IMR-90 (cell line): ENCODE data around the gene GSTM3. TPM values are rescaled to one million over a fixed set of nuclear protein-coding genes. Genes with fewer than 3 reads are reported as not detected.

Experiments used
- ATAC-seq: fragments of 200-7000 bp; cut with Tn5 transposase; 2 replicates; pipeline ENCODE4 v1.9.1; 2020; ENCODE audit warnings: low read depth, mild to moderate bottlenecking, moderate library complexity
- BruUV-seq: library from RNA; stranded (reverse); fragments of 400-500 nt; replicated peaks from 2 replicates; lab custom pipeline; 2021; lab: Mats Ljungman, UMichigan
- CTCF ChIA-PET: fragments of 300-600 bp; formaldehyde crosslinking; extraction: SDS; loops from one replicate; lab custom pipeline; 2021; ENCODE audit warnings: antibody characterized with exemption; lab: Yijun Ruan, JAX
- POLR2A ChIA-PET: fragments of 300-600 bp; sonication (Branson Sonifier 250); formaldehyde crosslinking; loops from one replicate; lab custom pipeline; 2022; ENCODE audit warnings: antibody characterized with exemption; ENCODE audit not compliant: unreplicated experiment; lab: Charles Lee
- DNase-seq: peaks from one replicate; pipeline ENCODE4 v3.0.0; 2013
- H2AFZ ChIP-seq: replicated peaks from 2 replicates; pipeline ENCODE3; 2013; ENCODE audit warnings: low read length, mild to moderate bottlenecking; ENCODE audit not compliant: poor library complexity
- H2AK5ac ChIP-seq: 2 replicates; pipeline ENCODE4 v1.6.1; 2013; ENCODE audit warnings: low read depth, low read length, inconsistent platforms
- H2AK9ac ChIP-seq: replicated peaks from 2 replicates; pipeline ENCODE3; 2013; ENCODE audit warnings: mild to moderate bottlenecking, low read depth, low read length, moderate library complexity; ENCODE audit not compliant: poor library complexity
- H2BK120ac ChIP-seq: 2 replicates; pipeline ENCODE4 v1.6.1; 2013; ENCODE audit warnings: low read depth, low read length, inconsistent platforms
- H2BK15ac ChIP-seq: 3 replicates; pipeline ENCODE4 v1.6.1; 2013; ENCODE audit warnings: low read depth, low read length, inconsistent platforms
- H2BK20ac ChIP-seq: 2 replicates; pipeline ENCODE4 v1.6.1; 2013; ENCODE audit warnings: low read depth, mild to moderate bottlenecking, inconsistent platforms, low read length, moderate library complexity
- H2BK5ac ChIP-seq: 2 replicates; pipeline ENCODE4 v1.6.1; 2013; ENCODE audit warnings: mild to moderate bottlenecking, low read depth, low read length, inconsistent platforms; ENCODE audit not compliant: poor library complexity, severe bottlenecking
- H3K14ac ChIP-seq: replicated peaks from 2 replicates; pipeline ENCODE4 v1.6.1; 2013; ENCODE audit warnings: low read depth, low read length, inconsistent platforms
- H3K18ac ChIP-seq: 2 replicates; pipeline ENCODE4 v1.6.1; 2013; ENCODE audit warnings: low read depth, low read length, control low read depth
- H3K23ac ChIP-seq: 2 replicates; pipeline ENCODE4 v1.6.1; 2013; ENCODE audit warnings: low read depth, low read length, inconsistent platforms
- H3K27ac ChIP-seq: 2 replicates; pipeline ENCODE4 v1.5.1; 2013; ENCODE audit warnings: mild to moderate bottlenecking, control low read depth, low read length; ENCODE audit not compliant: insufficient read depth
- H3K27me3 ChIP-seq: 2 replicates; pipeline ENCODE4 v1.6.1; 2013; ENCODE audit warnings: low read length; ENCODE audit not compliant: control insufficient read depth, insufficient read depth
- H3K36me3 ChIP-seq: 2 replicates; pipeline ENCODE4 v1.6.1; 2013; ENCODE audit warnings: low read length, mixed read lengths; ENCODE audit not compliant: control insufficient read depth, insufficient read depth
- H3K4ac ChIP-seq: 2 replicates; pipeline ENCODE4 v1.6.1; 2013; ENCODE audit warnings: low read depth, low read length, inconsistent platforms
- H3K4me1 ChIP-seq: 2 replicates; pipeline ENCODE4 v1.6.1; 2013; ENCODE audit warnings: low read length, mixed read lengths; ENCODE audit not compliant: control insufficient read depth, insufficient read depth
- H3K4me2 ChIP-seq: 2 replicates; pipeline ENCODE4 v1.6.1; 2013; ENCODE audit warnings: low read depth, mild to moderate bottlenecking, control low read depth, low read length, moderate library complexity
- H3K4me3 ChIP-seq: 2 replicates; pipeline ENCODE4 v1.5.1; 2013; ENCODE audit warnings: low read depth, mild to moderate bottlenecking, control low read depth, low read length, moderate library complexity; ENCODE audit not compliant: insufficient read depth
- H3K56ac ChIP-seq: 2 replicates; pipeline ENCODE4 v1.6.1; 2013; ENCODE audit warnings: low read length, inconsistent platforms; ENCODE audit not compliant: insufficient read depth; ENCODE audit errors: extremely low read depth
- H3K79me1 ChIP-seq, 2 experiments: 2 replicates each; pipeline ENCODE4 v1.6.1; 2013; ENCODE audit warnings: low read length in 2 of 2, inconsistent platforms in 1 of 2, low read depth in 1 of 2
- H3K9ac ChIP-seq: 2 replicates; pipeline ENCODE4 v1.6.1; 2013; ENCODE audit warnings: low read depth, low read length, control low read depth
- H3K9me1 ChIP-seq: 2 replicates; pipeline ENCODE4 v1.6.1; 2013; ENCODE audit warnings: low read length, inconsistent platforms; ENCODE audit not compliant: insufficient read depth
- H3K9me3 ChIP-seq: 2 replicates; pipeline ENCODE4 v1.6.1; 2013; ENCODE audit warnings: low read length; ENCODE audit not compliant: control insufficient read depth, insufficient read depth
- H4K20me1 ChIP-seq: 2 replicates; pipeline ENCODE4 v1.6.1; 2013; ENCODE audit warnings: low read length, inconsistent platforms; ENCODE audit not compliant: insufficient read depth
- H4K5ac ChIP-seq: 2 replicates; pipeline ENCODE4 v1.6.1; 2013; ENCODE audit warnings: mild to moderate bottlenecking, low read depth, low read length, control low read depth
- H4K8ac ChIP-seq, 2 experiments: 2 replicates each; pipeline ENCODE4 v1.6.1; 2013; ENCODE audit warnings: low read depth in 2 of 2, low read length in 2 of 2, control low read depth in 1 of 2, inconsistent platforms in 1 of 2
- H4K91ac ChIP-seq: 2 replicates; pipeline ENCODE4 v1.6.1; 2013; ENCODE audit warnings: low read depth, low read length, inconsistent platforms; ENCODE audit not compliant: insufficient read depth
- BHLHE40 ChIP-seq: fragments of 150-350 bp; IDR thresholded peaks from 2 replicates; pipeline ENCODE4 v1.6.1; 2016; ENCODE audit warnings: mild to moderate bottlenecking, low read depth, low read length
- CEBPB ChIP-seq: IDR thresholded peaks from 2 replicates; pipeline ENCODE4 v1.6.1; 2012; ENCODE audit warnings: low read depth, low read length, improper control_type of control experiment
- CHD1 ChIP-seq: IDR thresholded peaks from 2 replicates; pipeline ENCODE4 v1.6.1; 2012; ENCODE audit warnings: low read depth, low read length, improper control_type of control experiment
- FOS ChIP-seq: fragments of 150-350 bp; IDR thresholded peaks from 2 replicates; pipeline ENCODE4 v1.6.1; 2016; ENCODE audit warnings: low read depth, low read length
- MAFK ChIP-seq: IDR thresholded peaks from 2 replicates; pipeline ENCODE4 v1.6.1; 2012; ENCODE audit warnings: low read depth, low read length, improper control_type of control experiment
- MAZ ChIP-seq: IDR thresholded peaks from 2 replicates; pipeline ENCODE4 v1.6.1; 2012; ENCODE audit warnings: low read depth, mild to moderate bottlenecking, low read length, improper control_type of control experiment, moderate library complexity, borderline replicate concordance
- MXI1 ChIP-seq: IDR thresholded peaks from 2 replicates; pipeline ENCODE4 v1.6.1; 2012; ENCODE audit warnings: low read depth, mild to moderate bottlenecking, low read length, moderate library complexity, borderline replicate concordance
- NFE2L2 ChIP-seq: fragments of 150-350 bp; IDR thresholded peaks from 2 replicates; pipeline ENCODE4 v1.6.1; 2016; ENCODE audit warnings: low read depth, mild to moderate bottlenecking, low read length
- POLR2A ChIP-seq: IDR thresholded peaks from 2 replicates; pipeline ENCODE4 v1.6.1; 2012; ENCODE audit warnings: mild to moderate bottlenecking, low read depth, low read length
- RAD21 ChIP-seq: IDR thresholded peaks from 2 replicates; pipeline ENCODE4 v1.6.1; 2012; ENCODE audit warnings: low read length, improper control_type of control experiment
- RCOR1 ChIP-seq: IDR thresholded peaks from 2 replicates; pipeline ENCODE4 v1.6.1; 2012; ENCODE audit warnings: mild to moderate bottlenecking, low read length, improper control_type of control experiment; ENCODE audit not compliant: insufficient replicate concordance
- RFX5 ChIP-seq: IDR thresholded peaks from 2 replicates; pipeline ENCODE4 v1.8.0; 2012; ENCODE audit warnings: low read depth, mild to moderate bottlenecking, low read length, moderate library complexity
- SMC3 ChIP-seq: fragments of 150-350 bp; IDR thresholded peaks from 2 replicates; pipeline ENCODE4 v1.6.1; 2016; ENCODE audit warnings: low read depth, mild to moderate bottlenecking, antibody characterized with exemption, low read length, moderate library complexity
- WGBS, 2 experiments: methylation state at CpG; one replicate each; pipeline versions ENCODE4 v1.1.5 to v1.1.7; 2013; ENCODE audit warnings: missing lambda C conversion rate in 2 of 2; ENCODE audit not compliant: insufficient read length in 1 of 2; ENCODE audit errors: extremely low coverage in 2 of 2; 5-methylcytosine and 5-hydroxymethylcytosine counted together
- dilution Hi-C: fragments of 300-500 bp; cut with HindIII; formaldehyde crosslinking; loops from one replicate; pipeline ENCODE4 v1.14.3; 2018; ENCODE audit warnings: low sequenced_read_pairs; ENCODE audit not compliant: unreplicated experiment
- in situ Hi-C: fragments of 300-500 bp; cut with MboI; formaldehyde crosslinking; loops from 3 replicates; pipeline ENCODE4 v1.14.3; 2019; ENCODE audit warnings: low sequenced_read_pairs, inconsistent platforms, mixed read lengths
- intact Hi-C: fragments of 100-400 bp; cut with micrococcal nuclease; formaldehyde crosslinking; loops from 2 replicates; pipeline ENCODE4 v1.10.0; 2022
- polyA plus RNA-seq, 3 experiments: library from polyadenylated mRNA; depleted of rRNA; stranded (reverse); fragments of >200 nt; gene quantifications; 2 replicates each; pipeline ENCODE4 v1.2.3, GENCODE V29; 2012; ENCODE audit warnings: low replicate concordance in 1 of 3
- total RNA-seq: library from RNA; depleted of rRNA; stranded (reverse); fragments of >200 nt; gene quantifications from 2 replicates; pipeline ENCODE4 v1.2.3, GENCODE V29; 2012
- TF ChIP-seq, protein P1 (sequence below): fragments of 150-350 bp; IDR thresholded peaks from 2 replicates; pipeline ENCODE4 v1.6.1; 2016; ENCODE audit warnings: low read depth, mild to moderate bottlenecking, low read length, moderate library complexity, borderline replicate concordance
- TF ChIP-seq, protein P2 (sequence below): fragments of 150-350 bp; IDR thresholded peaks from 2 replicates; pipeline ENCODE4 v1.6.1; 2017; ENCODE audit warnings: mild to moderate bottlenecking, antibody characterized with exemption, low read length, low read depth
- TF ChIP-seq, protein P3 (sequence below): conservative IDR thresholded peaks from 2 replicates; pipeline ENCODE4 v1.5.1; 2012; ENCODE audit warnings: mild to moderate bottlenecking, low read depth, low read length, improper control_type of control experiment

The GSTM3 gene
- total and polyA plus RNA-seq, 2 of the 4 experiments (the other 2 are of a cell fraction): 102 to 131 TPM

DNA sequence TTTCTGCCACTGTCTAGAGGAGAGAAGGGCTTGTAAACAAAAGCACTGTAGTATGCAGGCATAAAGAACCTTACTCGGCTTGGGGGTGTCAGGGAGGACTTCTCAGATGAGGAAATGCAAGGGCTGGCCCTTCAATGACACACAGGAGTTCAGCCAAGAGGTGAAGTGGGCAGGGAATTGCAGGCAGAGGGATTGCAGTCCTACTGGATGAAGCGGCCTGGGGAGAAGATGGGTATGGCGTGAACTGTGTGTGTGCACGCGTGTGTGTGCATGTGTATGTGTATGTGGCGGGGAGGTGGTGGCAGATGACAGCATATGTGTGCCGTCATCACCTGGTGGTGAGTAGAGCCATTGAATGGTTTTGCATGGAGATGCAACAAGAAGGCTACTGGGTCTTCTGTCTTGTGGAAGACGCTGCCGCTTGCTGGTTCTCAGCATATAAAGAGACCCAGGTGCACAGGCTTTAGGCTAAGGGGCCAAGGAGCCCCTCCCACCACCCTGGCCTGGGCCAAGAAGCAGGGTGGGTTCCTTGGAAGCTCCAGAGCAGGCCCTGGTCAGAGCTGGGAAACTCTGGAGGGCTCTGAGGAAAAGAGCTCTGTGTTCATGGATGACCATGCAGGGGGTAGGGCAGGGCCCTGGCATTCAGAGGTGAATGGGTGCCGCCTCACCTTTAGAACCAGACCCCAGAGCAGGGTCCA lies 26.9 kb upstream of the GSTM3 start:
- H2BK120ac ChIP-seq: no peak overlapping the region
- H3K4me2 ChIP-seq: no peak overlapping the region
- no peak overlapping the region for H3K23ac ChIP-seq
- no peak overlapping the region for H2BK20ac ChIP-seq
- no peak overlapping the region for H4K5ac ChIP-seq
- no peak overlapping the region for H2AK5ac ChIP-seq
- peaks cover 24% of the 10 kb centered on the region for H3K4me1 ChIP-seq
- no peaks in the 10 kb centered on the region for H4K20me1 ChIP-seq
- H3K27ac ChIP-seq: no peak overlapping the region
- POLR2A ChIA-PET: no interaction called here
- H3K27me3 ChIP-seq: no peaks in the 10 kb centered on the region
- no peak overlapping the region for H3K14ac ChIP-seq
- H3K18ac ChIP-seq: no peak overlapping the region
- no peak overlapping the region for H2AK9ac ChIP-seq
- no peaks in the 10 kb centered on the region for H3K79me1 ChIP-seq
- no peak overlapping the region for H2BK15ac ChIP-seq
- no peak overlapping the region for H2BK5ac ChIP-seq
- no peak overlapping the region for H3K56ac ChIP-seq
- no peak overlapping the region for H3K9ac ChIP-seq
- DNase-seq (no peak), ATAC-seq (no peak)
- intact Hi-C loops (no loop called here), in situ Hi-C loops (no loop called here), dilution Hi-C loops (no loop called here)
- BruUV-seq: no TSS peak
- no peak overlapping the region for H3K4ac ChIP-seq
- H3K4me3 ChIP-seq: no peak overlapping the region
- H2AFZ ChIP-seq: no peak overlapping the region
- H3K9me3 ChIP-seq: no peaks in the 10 kb centered on the region
- no peak for TF ChIP-seq MAZ
- no peak for TF ChIP-seq RCOR1
- no peak for TF ChIP-seq MXI1
- TF ChIP-seq POLR2A: no peak
- TF ChIP-seq MAFK: no peak
- TF ChIP-seq NFE2L2: no peak
- no peak for TF ChIP-seq SMC3
- no peak for TF ChIP-seq RFX5
- TF ChIP-seq, protein P1, sequence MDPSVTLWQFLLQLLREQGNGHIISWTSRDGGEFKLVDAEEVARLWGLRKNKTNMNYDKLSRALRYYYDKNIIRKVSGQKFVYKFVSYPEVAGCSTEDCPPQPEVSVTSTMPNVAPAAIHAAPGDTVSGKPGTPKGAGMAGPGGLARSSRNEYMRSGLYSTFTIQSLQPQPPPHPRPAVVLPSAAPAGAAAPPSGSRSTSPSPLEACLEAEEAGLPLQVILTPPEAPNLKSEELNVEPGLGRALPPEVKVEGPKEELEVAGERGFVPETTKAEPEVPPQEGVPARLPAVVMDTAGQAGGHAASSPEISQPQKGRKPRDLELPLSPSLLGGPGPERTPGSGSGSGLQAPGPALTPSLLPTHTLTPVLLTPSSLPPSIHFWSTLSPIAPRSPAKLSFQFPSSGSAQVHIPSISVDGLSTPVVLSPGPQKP: no peak
- TF ChIP-seq BHLHE40: no peak
- TF ChIP-seq, protein P2, sequence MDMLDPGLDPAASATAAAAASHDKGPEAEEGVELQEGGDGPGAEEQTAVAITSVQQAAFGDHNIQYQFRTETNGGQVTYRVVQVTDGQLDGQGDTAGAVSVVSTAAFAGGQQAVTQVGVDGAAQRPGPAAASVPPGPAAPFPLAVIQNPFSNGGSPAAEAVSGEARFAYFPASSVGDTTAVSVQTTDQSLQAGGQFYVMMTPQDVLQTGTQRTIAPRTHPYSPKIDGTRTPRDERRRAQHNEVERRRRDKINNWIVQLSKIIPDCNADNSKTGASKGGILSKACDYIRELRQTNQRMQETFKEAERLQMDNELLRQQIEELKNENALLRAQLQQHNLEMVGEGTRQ: no peak
- TF ChIP-seq CHD1: no peak
- TF ChIP-seq FOS: no peak
- TF ChIP-seq, protein P3, sequence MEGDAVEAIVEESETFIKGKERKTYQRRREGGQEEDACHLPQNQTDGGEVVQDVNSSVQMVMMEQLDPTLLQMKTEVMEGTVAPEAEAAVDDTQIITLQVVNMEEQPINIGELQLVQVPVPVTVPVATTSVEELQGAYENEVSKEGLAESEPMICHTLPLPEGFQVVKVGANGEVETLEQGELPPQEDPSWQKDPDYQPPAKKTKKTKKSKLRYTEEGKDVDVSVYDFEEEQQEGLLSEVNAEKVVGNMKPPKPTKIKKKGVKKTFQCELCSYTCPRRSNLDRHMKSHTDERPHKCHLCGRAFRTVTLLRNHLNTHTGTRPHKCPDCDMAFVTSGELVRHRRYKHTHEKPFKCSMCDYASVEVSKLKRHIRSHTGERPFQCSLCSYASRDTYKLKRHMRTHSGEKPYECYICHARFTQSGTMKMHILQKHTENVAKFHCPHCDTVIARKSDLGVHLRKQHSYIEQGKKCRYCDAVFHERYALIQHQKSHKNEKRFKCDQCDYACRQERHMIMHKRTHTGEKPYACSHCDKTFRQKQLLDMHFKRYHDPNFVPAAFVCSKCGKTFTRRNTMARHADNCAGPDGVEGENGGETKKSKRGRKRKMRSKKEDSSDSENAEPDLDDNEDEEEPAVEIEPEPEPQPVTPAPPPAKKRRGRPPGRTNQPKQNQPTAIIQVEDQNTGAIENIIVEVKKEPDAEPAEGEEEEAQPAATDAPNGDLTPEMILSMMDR: no peak
- TF ChIP-seq CEBPB: no peak
- TF ChIP-seq RAD21: no peak
- CTCF ChIA-PET: interaction anchor here (0.5 to 1.6 kb wide), 2 partner anchors 12 to 128 kb away, joined by 3 to 6 read pairs; no protein-coding TSS in a partner anchor
- H4K8ac ChIP-seq: no peak overlapping the region
- peaks cover 30% of the 10 kb centered on the region for H3K9me1 ChIP-seq
- 91% methylated on average over 7 of the region's 10 CpGs; no CpG with 5 or more reads in 1 of the 2 experiments for WGBS, 2 experiments
- no peaks in the 10 kb centered on the region for H3K36me3 ChIP-seq
- no peak overlapping the region for H4K91ac ChIP-seq
